ENCODE data around the gene PRM3.
"Not testable (repeated sequence)": the region's sequence is repeated elsewhere in the genome, so short reads cannot be mapped to it uniquely, and the experiment has no call there.

PRM3 gene

GRCh38 chr16:11303405-11304138 is 30.1 kb upstream of the PRM3 start:
- DNase-seq (ENCODE audit: low read depth): no peak

GRCh38 chr16:11302977-11303376 is 29.5 kb upstream of the PRM3 start:
- DNase-seq (ENCODE audit: low read depth): no peak

- no peak for DNase-seq (ENCODE audit: low read depth)
These were observed 28.4 kb upstream of the PRM3 start for GRCh38 chr16:11301645-11302501.

GRCh38 chr16:11300560-11300892 is 27.1 kb upstream of the PRM3 start:
- no peak for DNase-seq (ENCODE audit: low read depth)

GRCh38 chr16:11299865-11300559 is 26.6 kb upstream of the PRM3 start:
- no peak for DNase-seq (ENCODE audit: low read depth)

- not testable (repeated sequence) for DNase-seq (ENCODE audit: low read depth)
These were observed 25.6 kb upstream of the PRM3 start for GRCh38 chr16:11298950-11299547.

- no peak for DNase-seq (ENCODE audit: low read depth)
These were observed 24.9 kb upstream of the PRM3 start for GRCh38 chr16:11298143-11298900.

- DNase-seq (ENCODE audit: low read depth): peak; percentile 46
These were observed 24.2 kb upstream of the PRM3 start for GRCh38 chr16:11297492-11298142.

GRCh38 chr16:11296706-11297491 is 23.5 kb upstream of the PRM3 start:
- DNase-seq (ENCODE audit: low read depth): no peak

- DNase-seq (ENCODE audit: low read depth): no peak
These were observed 22.9 kb upstream of the PRM3 start for GRCh38 chr16:11296351-11296705.

GRCh38 chr16:11295672-11296071 is 22.2 kb upstream of the PRM3 start:
- no peak for DNase-seq (ENCODE audit: low read depth)

GRCh38 chr16:11292076-11292748 is 18.8 kb upstream of the PRM3 start:
- DNase-seq (ENCODE audit: low read depth): no peak

GRCh38 chr16:11291091-11291703 is 17.8 kb upstream of the PRM3 start:
- no peak for DNase-seq (ENCODE audit: low read depth)

GRCh38 chr16:11290102-11290893 is 16.9 kb upstream of the PRM3 start:
- no peak for DNase-seq (ENCODE audit: low read depth)

- DNase-seq (ENCODE audit: low read depth): not testable (repeated sequence)
These were observed 16.3 kb upstream of the PRM3 start for GRCh38 chr16:11289696-11290095.

GRCh38 chr16:11289202-11289601 is 15.8 kb upstream of the PRM3 start:
- DNase-seq (ENCODE audit: low read depth): no peak

GRCh38 chr16:11285842-11286241 is 12.4 kb upstream of the PRM3 start:
- no peak for DNase-seq (ENCODE audit: low read depth)

- no peak for DNase-seq (ENCODE audit: low read depth)
These were observed 10.4 kb upstream of the PRM3 start for GRCh38 chr16:11283820-11284248.
